SK-N-MC (cell line): Measurements from ENCODE around the gene KCTD14.

Experiments used
- DNase-seq: peaks from one replicate; pipeline ENCODE4 v3.0.0-alpha.2; 2011; ENCODE audit warnings: low read depth, low spot score
- H3K27ac ChIP-seq: fragments of 200-600 bp; sonication (generic); 2 replicates; pipeline ENCODE4 v1.5.1; 2016; ENCODE audit warnings: mixed run types
- H3K36me3 ChIP-seq: fragments of 200-600 bp; sonication (generic); 2 replicates; pipeline ENCODE4 v1.6.1; 2017; ENCODE audit warnings: antibody characterized with exemption, low read length, mixed read lengths; ENCODE audit not compliant: insufficient read depth
- H3K4me3 ChIP-seq: fragments of 200-600 bp; sonication (generic); 2 replicates; pipeline ENCODE4 v1.5.1; 2016
- H3K9ac ChIP-seq: fragments of 200-600 bp; sonication (generic); 2 replicates; pipeline ENCODE4 v1.8.0; 2017; ENCODE audit warnings: mixed run types, mixed read lengths; ENCODE audit not compliant: insufficient read length
- H3K9me3 ChIP-seq: fragments of 200-600 bp; sonication (generic); 2 replicates; pipeline ENCODE4 v1.6.1; 2017; ENCODE audit warnings: low read depth, mild to moderate bottlenecking, antibody characterized with exemption, low read length, moderate library complexity, mixed read lengths
- EZH2 ChIP-seq: fragments of 200-600 bp; sonication (generic); IDR thresholded peaks from one replicate; pipeline ENCODE4 v1.6.1; 2017; ENCODE audit warnings: antibody characterized with exemption
- FOXP2 ChIP-seq: optimal IDR thresholded peaks from 2 replicates; pipeline ENCODE3; 2011; ENCODE audit warnings: mild to moderate bottlenecking, moderate library complexity; ENCODE audit not compliant: insufficient read depth; ENCODE audit errors: extremely low read length, control extremely low read depth
- POLR2AphosphoS5 ChIP-seq: IDR thresholded peaks from 2 replicates; pipeline ENCODE4 v1.6.1; 2012; ENCODE audit warnings: mild to moderate bottlenecking, low read depth, low read length, borderline replicate concordance

The KCTD14 gene

DNA sequence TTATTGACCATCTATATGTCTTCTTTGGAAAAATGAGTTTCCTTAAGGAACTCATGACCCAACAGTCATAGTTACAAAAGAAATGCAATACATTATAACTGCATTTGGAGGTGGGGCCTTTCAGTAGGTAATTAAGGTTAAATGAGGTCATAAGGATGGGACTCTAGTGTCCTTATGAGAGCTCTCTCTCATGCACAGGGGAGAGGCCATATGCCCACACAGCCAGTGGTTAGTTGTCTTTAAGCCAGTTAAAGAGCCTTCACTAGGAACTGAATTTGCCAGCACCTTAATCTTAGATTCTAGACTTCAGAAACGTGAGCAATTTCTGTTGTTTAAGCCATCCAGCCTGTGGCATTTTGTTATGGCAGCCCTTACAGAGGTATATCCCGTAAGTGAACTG, 56.0 kb downstream of the KCTD14 start:
- H3K27ac ChIP-seq = no peak overlapping the region
- no peaks in the 10 kb centered on the region for H3K9me3 ChIP-seq
- no peak overlapping the region for H3K9ac ChIP-seq
- H3K4me3 ChIP-seq = no peak overlapping the region
- no peak for TF ChIP-seq FOXP2
- TF ChIP-seq POLR2AphosphoS5 = no peak
- TF ChIP-seq EZH2 = no peak
- H3K36me3 ChIP-seq = peaks cover 22% of the 10 kb centered on the region
- DNase-seq = no peak

DNA sequence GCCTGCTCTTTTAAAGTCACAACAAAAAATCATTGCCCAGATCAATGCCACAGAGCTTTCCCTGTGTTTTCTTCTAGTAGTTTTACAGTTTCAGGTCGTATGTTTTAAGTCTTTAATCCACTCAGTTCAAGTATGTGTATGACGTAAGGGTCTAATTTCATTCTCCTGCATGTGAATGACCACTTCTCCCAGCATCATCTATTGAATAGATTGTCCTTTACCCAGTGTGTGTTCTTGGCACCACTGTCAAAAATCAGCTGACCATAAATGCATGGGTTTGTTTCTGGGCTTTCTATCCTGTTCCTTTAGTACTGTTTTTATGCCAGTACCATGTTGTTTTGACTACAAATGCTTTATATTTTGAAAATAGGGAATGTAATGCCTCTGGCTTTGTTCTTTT, 56.7 kb downstream of the KCTD14 start:
- peaks cover 22% of the 10 kb centered on the region for H3K36me3 ChIP-seq

More for the DNA sequence above, 56.7 kb downstream of the KCTD14 start:
- no peak for DNase-seq
- Histone ChIP-seq H3K9ac (no peak overlapping the region), H3K4me3 (no peak overlapping the region), H3K27ac (no peak overlapping the region), H3K9me3 (no peaks in the 10 kb centered on the region)
- TF ChIP-seq POLR2AphosphoS5 = no peak
- TF ChIP-seq FOXP2 = no peak
- no peak for TF ChIP-seq EZH2
